Kidney capillary endothelial cell (primary cell): Measurements from ENCODE around the gene RHOF.

ENCODE experiments used
- DNase-seq: peaks from one replicate; pipeline ENCODE4 v3.0.0-alpha.2; 2018; ENCODE audit warnings: low spot score

The RHOF gene

GRCh38 chr12:121741743-121742142, 51.7 kb downstream of the RHOF start:
- DNase-seq = no peak

GRCh38 chr12:121740847-121741246, 52.6 kb downstream of the RHOF start:
- DNase-seq = no peak

- DNase-seq = no peak
These were observed 55.1 kb downstream of the RHOF start for GRCh38 chr12:121738340-121738858.

- no peak for DNase-seq
These were observed 59.6 kb downstream of the RHOF start for GRCh38 chr12:121733849-121734248.

- no peak for DNase-seq
These were observed 62.0 kb downstream of the RHOF start for GRCh38 chr12:121731473-121731872.

DNA sequence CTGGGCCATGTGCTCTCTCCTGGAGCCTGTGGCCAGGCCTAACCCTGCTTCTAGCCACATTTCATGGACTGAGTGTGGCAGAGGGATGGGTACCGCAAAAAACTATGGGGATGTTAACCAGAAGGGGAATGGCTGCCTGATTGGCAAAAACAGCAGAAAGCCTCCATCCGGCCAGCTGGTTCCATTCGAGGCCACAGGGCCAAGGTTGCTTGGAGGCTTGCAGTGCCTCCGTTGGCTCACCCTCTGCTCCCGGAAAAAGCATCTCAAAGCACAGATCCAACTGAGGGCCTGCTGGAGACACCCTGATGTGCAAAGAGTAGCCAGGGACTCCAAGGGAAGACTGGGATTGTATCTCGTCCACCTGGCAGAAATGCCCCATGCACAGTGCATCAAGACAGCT, 64.5 kb downstream of the RHOF start:
- DNase-seq = no peak
